GM18508 (cell line): ENCODE measurements around the gene BTF3L4.
A peak's percentile ranks its signal among the peaks of the same experiment; 100 is the strongest.
"Not testable (repeated sequence)": the region's sequence is repeated elsewhere in the genome, so short reads cannot be mapped to it uniquely, and the experiment has no call there.

Experiments used
- ATAC-seq: cut with Tn5 transposase; IDR thresholded peaks from one replicate; pipeline ENCODE4 v1.9.1; 2021; ENCODE audit warnings: moderate number of reproducible peaks; ENCODE audit not compliant: insufficient read depth, unreplicated experiment

BTF3L4 gene

GRCh38 chr1:52055066-52055865 is 829 bp upstream of the BTF3L4 start, which contains the start of gene TXNDC12:
Gene TXNDC12 (minus strand): TSS chr1:52055191. CDS start chr1:52055096, 95 bp downstream.
- ATAC-seq: peak; percentile 45

- ATAC-seq: no peak
Measured at GRCh38 chr1:52055866-52056162, 281 bp upstream of the BTF3L4 start.

- peak; percentile 27 for ATAC-seq
Measured at GRCh38 chr1:52056937-52057231, 789 bp downstream of the BTF3L4 start.

- ATAC-seq: no peak
Measured at GRCh38 chr1:52057255-52057654, 1.2 kb downstream of the BTF3L4 start.

DNA sequence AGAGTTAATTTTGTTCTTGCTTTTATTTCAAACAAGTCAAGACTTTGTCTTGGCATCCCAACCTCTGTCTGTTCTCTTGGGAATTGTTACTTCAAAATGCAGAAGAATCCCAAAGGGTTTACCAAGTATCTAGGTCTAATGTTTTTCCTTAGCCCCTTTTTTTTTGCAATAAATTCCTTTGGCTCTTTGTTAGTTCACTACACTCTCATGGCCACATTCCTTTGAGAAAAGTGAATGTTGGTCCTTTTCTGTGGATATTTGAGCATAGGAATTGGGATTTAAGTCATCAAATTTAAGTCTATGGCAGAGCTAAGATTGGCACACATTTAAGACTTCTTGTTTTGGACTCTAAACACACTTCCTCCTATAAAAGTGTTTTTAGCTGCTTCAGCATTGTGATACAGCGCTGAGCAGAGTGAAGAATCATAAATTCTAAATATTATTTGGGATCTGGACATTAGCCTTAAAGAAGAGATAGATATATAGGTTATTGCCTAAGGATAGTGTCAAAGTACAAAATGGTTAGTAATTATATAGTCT is 1.9 kb downstream of the BTF3L4 start:
- ATAC-seq: no peak

- ATAC-seq: no peak
Measured at GRCh38 chr1:52059321-52059720, 3.2 kb downstream of the BTF3L4 start.

DNA sequence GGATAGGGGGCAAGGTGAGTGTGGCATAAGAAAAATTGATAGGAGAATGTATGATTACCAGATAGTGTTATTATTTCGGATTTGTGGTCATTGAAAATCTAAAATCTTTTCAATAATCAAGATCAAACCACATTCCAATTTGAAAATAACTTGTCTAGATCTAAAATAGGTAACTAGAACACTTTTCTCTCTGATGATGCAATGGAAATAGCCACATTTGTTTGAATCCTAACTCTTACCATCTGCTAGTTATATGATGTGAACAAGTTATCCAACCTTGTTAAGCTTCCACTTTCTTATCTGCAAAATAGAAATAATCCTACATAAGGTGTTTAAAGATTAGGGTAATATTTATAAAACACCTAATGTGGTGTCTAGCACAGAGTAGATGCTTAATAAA is 3.8 kb downstream of the BTF3L4 start:
- no peak for ATAC-seq

DNA sequence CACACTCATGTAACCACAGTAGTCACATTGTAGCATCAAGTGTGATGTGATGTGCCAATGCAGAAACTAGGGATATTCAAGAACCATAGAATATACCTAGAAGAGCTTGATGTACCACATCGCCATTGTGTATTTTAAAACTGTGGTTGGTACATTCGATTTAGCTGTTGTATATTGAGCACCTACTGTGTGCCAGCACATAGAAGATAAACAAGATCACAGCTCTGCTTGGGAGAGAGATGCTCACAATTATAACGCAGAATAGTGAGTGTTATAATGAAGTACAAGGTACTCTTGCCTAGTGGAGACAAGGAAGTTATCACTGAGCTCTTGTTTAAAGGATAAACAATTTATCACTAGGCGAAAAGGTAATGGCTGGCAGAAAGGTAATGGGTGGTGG is 4.7 kb downstream of the BTF3L4 start:
- ATAC-seq: no peak

DNA sequence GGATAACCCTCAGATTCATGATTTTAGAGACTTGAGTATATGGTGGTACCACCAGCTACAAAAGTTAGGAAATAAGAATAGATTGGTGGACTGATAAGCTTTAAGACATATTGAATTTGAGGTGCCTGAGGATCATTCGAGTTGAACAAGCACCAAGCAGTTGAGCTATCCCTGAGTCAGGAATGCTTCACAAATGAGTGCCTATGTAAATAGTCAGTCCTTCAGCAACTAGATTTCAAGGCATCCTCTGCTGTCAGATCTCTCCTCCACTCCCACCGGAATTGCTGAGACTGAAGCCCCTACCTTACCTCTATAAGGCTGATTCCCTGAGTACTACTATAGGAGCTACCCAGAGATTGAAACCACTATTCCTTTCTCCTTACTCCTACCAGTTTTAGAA is 7.1 kb downstream of the BTF3L4 start:
- no peak for ATAC-seq

DNA sequence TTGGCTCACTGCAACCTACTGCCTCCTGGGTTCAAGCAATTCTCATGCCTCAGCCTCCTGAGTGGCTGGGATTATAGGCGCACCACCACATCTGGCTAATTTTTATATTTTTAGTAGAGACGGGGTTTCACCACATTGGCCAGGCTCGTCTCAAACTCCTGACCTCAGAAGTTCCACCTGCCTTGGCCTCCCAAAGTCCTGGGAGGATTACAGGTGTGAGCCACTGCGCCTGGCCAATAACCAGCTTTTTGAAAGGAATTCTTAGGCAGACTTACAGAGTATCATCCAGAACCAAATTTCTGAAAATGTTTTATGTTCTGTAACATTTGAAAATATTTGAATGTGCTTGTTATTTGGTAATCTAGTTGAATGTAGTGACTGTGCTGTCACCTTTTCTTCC is 14.6 kb downstream of the BTF3L4 start:
- no peak for ATAC-seq

- no peak for ATAC-seq
Measured at GRCh38 chr1:52072291-52072690, 16.2 kb downstream of the BTF3L4 start.

- ATAC-seq: not testable (repeated sequence)
Measured at GRCh38 chr1:52077277-52077676, 21.2 kb downstream of the BTF3L4 start.

DNA sequence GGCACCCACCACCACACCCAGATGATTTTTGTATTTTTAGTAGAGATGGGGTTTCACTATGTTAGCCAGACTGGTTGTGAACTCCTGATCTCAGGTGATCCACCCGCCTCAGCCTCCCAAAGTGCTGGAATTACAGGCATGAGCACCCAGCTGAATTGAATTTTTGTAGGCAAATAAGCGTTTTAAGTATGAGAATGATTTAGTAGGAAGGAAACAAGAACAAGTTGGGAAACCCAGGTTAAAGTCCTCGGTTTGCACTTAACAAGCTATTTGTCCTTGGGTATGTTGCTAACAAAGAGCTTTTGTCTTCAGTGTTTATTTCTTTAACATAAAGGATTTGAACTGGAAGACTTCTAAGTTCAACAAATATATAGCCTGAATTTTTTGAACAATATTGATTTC is 23.9 kb downstream of the BTF3L4 start:
- ATAC-seq: no peak

DNA sequence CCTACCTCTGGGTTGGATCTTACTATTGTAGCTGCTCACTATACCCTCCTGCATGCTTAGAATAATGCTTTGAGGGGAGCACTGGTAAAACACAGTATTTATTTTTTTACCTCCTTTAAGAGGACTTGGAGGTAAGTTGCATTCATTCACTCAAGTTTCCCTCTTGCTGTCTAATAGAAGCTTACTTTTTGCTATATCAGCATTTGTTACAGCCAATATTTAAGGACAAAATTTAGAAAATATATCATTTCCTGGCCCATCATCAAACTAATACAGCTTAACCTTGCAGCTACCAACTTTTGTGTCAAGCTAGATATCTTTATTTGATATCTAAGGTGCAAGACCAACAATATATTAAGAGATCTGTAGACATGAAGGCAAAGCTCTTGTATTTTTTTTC is 31.8 kb downstream of the BTF3L4 start:
- ATAC-seq: not testable (repeated sequence)

- not testable (repeated sequence) for ATAC-seq
Measured at GRCh38 chr1:52094300-52094699, 38.2 kb downstream of the BTF3L4 start.

DNA sequence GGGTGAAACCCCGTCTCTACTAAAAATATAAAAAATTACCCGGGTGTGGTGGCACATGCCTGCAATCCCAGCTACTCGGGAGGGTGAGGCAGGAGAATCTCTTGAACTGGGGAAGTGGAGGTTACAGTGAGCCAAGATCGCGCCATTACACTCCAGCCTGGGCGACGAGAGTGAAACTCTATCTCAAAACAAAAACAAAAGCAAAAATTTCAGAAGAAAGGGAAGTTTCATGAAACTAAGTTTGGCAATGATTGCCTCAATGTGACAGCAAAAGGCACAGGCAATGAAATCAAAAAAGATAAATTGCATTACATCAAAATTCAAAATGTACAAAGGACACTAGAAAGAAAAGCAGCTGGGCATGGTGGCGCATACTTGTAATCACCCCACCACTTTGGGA is 40.1 kb downstream of the BTF3L4 start:
- ATAC-seq: no peak

GRCh38 chr1:52098139-52098871 is 42.2 kb downstream of the BTF3L4 start:
- no peak for ATAC-seq

GRCh38 chr1:52102336-52103013 is 46.4 kb downstream of the BTF3L4 start:
- peak; percentile 60 for ATAC-seq

DNA sequence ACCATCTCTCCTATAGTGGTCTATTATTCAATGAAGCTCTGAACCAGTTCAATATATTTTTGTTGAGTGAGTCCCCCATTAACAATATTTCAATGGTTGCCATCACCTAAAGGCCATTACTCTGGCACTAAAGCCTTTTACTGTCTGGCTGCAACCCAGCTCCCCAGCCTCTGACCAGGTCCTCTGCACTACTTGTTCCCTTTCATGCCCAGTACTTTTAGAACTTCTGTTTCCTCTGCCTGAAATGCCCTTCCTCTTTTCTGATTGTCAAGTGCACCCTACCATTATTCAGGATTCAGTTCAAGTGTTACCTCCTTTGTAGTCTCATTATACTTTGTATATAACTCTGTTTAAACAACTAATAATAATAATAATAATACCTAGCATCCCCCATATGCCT is 55.4 kb downstream of the BTF3L4 start:
- no peak for ATAC-seq

GRCh38 chr1:52112489-52112888 is 56.4 kb downstream of the BTF3L4 start:
- ATAC-seq: no peak
